ENCODE results near the gene NDST3. TPM values are rescaled to one million over a fixed set of nuclear protein-coding genes. Genes with fewer than 3 reads are reported as not detected.

Gene NDST3
- total RNA-seq, 1 experiment from 2014 or later, result 0.70 TPM

DNA sequence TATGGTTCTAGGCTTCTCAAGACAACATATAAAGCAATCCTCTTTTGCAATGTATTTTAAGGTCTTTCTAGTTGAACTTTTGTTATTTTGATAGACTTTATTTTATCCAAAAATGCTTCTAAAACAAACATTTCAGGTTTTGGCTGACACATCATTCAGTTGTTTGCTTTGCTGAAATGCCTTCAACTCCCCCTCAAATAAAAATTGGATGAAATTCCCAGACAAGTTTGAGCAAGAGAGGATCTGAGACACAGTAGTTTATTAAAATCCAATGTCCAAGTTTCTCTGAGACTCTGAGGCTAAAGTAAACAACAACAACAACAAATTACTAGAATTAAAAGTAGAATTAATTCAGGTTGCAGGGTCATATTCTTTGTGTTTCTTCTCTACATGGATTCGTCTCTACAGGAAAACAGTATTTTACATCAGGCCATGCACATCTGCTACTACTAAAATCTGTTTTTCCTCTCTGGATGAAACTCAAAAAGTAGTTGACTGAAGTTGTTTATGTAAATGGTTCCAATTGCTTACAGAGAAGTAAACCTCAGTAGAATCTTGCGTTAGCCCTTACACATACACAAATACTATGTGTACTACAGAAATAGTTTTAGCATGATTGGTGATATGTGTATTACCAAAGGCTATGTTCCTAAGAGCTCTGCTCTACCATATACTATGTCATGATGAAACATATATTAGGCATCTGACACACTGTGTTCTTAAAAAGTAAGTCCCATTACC is 253.6 kb downstream of the NDST3 start:
- Histone ChIP-seq H3K79me1 (ENCODE audit: insufficient read depth, low read depth, low read length, poor library complexity, severe bottlenecking) (no peaks in the 10 kb centered on the region), H3K18ac (ENCODE audit: insufficient read length, low read depth, low read length) (no peak overlapping the region)
- TF ChIP-seq, protein P1, sequence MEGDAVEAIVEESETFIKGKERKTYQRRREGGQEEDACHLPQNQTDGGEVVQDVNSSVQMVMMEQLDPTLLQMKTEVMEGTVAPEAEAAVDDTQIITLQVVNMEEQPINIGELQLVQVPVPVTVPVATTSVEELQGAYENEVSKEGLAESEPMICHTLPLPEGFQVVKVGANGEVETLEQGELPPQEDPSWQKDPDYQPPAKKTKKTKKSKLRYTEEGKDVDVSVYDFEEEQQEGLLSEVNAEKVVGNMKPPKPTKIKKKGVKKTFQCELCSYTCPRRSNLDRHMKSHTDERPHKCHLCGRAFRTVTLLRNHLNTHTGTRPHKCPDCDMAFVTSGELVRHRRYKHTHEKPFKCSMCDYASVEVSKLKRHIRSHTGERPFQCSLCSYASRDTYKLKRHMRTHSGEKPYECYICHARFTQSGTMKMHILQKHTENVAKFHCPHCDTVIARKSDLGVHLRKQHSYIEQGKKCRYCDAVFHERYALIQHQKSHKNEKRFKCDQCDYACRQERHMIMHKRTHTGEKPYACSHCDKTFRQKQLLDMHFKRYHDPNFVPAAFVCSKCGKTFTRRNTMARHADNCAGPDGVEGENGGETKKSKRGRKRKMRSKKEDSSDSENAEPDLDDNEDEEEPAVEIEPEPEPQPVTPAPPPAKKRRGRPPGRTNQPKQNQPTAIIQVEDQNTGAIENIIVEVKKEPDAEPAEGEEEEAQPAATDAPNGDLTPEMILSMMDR (conservative IDR thresholded peaks at IDR 0.05), result no peak

More for the DNA sequence above, 253.6 kb downstream of the NDST3 start:
- H3K36me3 Mint-ChIP-seq (ENCODE audit: insufficient read depth in 1 of 3, low read depth in 3 of 3), result no peaks in the 10 kb centered on the region
- Histone ChIP-seq H4K8ac (replicated peaks; ENCODE audit: insufficient read length, low read depth, low read length) (no peak overlapping the region), H2BK120ac (ENCODE audit: low read depth, low read length, poor library complexity, severe bottlenecking) (no peak overlapping the region), H2BK20ac (ENCODE audit: low read depth, low read length, poor library complexity, severe bottlenecking) (no peak overlapping the region), H3K23me2 (ENCODE audit: insufficient read length, low read depth, low read length, poor library complexity, severe bottlenecking) (no peaks in the 10 kb centered on the region), H3K9me3 (ENCODE audit: control insufficient read depth, low read depth, low read length) (no peaks in the 10 kb centered on the region), H3K27me3 (ENCODE audit: insufficient read depth, low read length) (no peaks in the 10 kb centered on the region), H4K20me1 (ENCODE audit: control insufficient read depth, insufficient read depth, insufficient read length) (no peaks in the 10 kb centered on the region), H3K4me1 (ENCODE audit: insufficient read depth, low read length) (no peaks in the 10 kb centered on the region), H3K4me2 (ENCODE audit: insufficient read depth, insufficient read length, low read length) (no peak overlapping the region), H2AFZ (ENCODE audit: low read length) (no peak overlapping the region), H3T11ph (ENCODE audit: low read length) (no peak overlapping the region), H3K27ac (ENCODE audit: insufficient read length, low read depth, low read length) (no peak overlapping the region), H3K56ac (ENCODE audit: insufficient read length, low read depth, low read length) (no peak overlapping the region), H2BK15ac (ENCODE audit: low read depth, low read length) (no peak overlapping the region), H3K4ac (ENCODE audit: low read depth, low read length) (no peak overlapping the region), H2BK12ac (ENCODE audit: insufficient read length, low read depth, low read length) (no peak overlapping the region), H2BK5ac (ENCODE audit: insufficient read length, low read length) (no peak overlapping the region), H3K9ac (ENCODE audit: extremely low read depth, insufficient read length, low read length) (no peak overlapping the region), H4K91ac (ENCODE audit: insufficient read length, low read depth, low read length) (no peak overlapping the region), H3K14ac (ENCODE audit: insufficient read depth, low read length) (no peak overlapping the region), H3K79me2 (ENCODE audit: insufficient read depth, low read length) (no peaks in the 10 kb centered on the region), H3K23ac (ENCODE audit: insufficient read length, low read depth, low read length) (no peak overlapping the region), H2AK5ac (ENCODE audit: insufficient read length, low read length) (no peak overlapping the region), H4K5ac (ENCODE audit: insufficient read length, low read depth, low read length) (no peak overlapping the region)
- no peaks in the 10 kb centered on the region for H3K27me3 Mint-ChIP-seq (ENCODE audit: low read depth)
- H3K9me3 Mint-ChIP-seq, result no peaks in the 10 kb centered on the region
- no peak overlapping the region for H3K4me3 Mint-ChIP-seq
- no peak for DNase-seq
- no peaks in the 10 kb centered on the region for H3K4me1 Mint-ChIP-seq
- no peak overlapping the region for H3K27ac Mint-ChIP-seq
- WGBS (ENCODE audit: extremely low coverage, insufficient read length, low lambda C conversion rate), result no CpG with 5 or more reads among the region's 2 CpGs
